H9 (cell line): ENCODE measurements around the gene PPM1G. TPM values are rescaled to one million over a fixed set of nuclear protein-coding genes. Genes with fewer than 3 reads are reported as not detected.

ENCODE experiments used
- DNase-seq: peaks from one replicate; pipeline ENCODE4 v3.0.0-alpha.2; 2017
- H2AFZ ChIP-seq: one replicate; pipeline ENCODE4 v1.6.1; 2013; ENCODE audit warnings: mild to moderate bottlenecking, low read length, control low read depth, moderate library complexity
- H2AK5ac ChIP-seq: 2 replicates; pipeline ENCODE4 v1.6.1; 2013; ENCODE audit warnings: low read length, control low read depth, mixed read lengths; ENCODE audit not compliant: insufficient read length
- H2BK120ac ChIP-seq: one replicate; pipeline ENCODE4 v1.6.1; 2013; ENCODE audit warnings: low read depth, mild to moderate bottlenecking, low read length, control low read depth, inconsistent platforms; ENCODE audit not compliant: poor library complexity, severe bottlenecking
- H2BK12ac ChIP-seq: 2 replicates; pipeline ENCODE4 v1.6.1; 2013; ENCODE audit warnings: low read length, control low read depth, mixed read lengths, low read depth; ENCODE audit not compliant: insufficient read length
- H2BK15ac ChIP-seq: 2 replicates; pipeline ENCODE4 v1.6.1; 2013; ENCODE audit warnings: low read depth, low read length, control low read depth
- H2BK20ac ChIP-seq: one replicate; pipeline ENCODE4 v1.6.1; 2013; ENCODE audit warnings: low read depth, mild to moderate bottlenecking, low read length, control low read depth, inconsistent platforms; ENCODE audit not compliant: poor library complexity, severe bottlenecking
- H2BK5ac ChIP-seq: 2 replicates; pipeline ENCODE4 v1.6.1; 2013; ENCODE audit warnings: low read length, control low read depth, mixed read lengths; ENCODE audit not compliant: insufficient read length
- H3K14ac ChIP-seq: 2 replicates; pipeline ENCODE4 v1.6.1; 2013; ENCODE audit warnings: low read length, control low read depth; ENCODE audit not compliant: insufficient read depth
- H3K18ac ChIP-seq: 2 replicates; pipeline ENCODE4 v1.6.1; 2013; ENCODE audit warnings: low read depth, mild to moderate bottlenecking, mixed read lengths, low read length, control low read depth; ENCODE audit not compliant: insufficient read length
- H3K23ac ChIP-seq: 2 replicates; pipeline ENCODE4 v1.6.1; 2013; ENCODE audit warnings: low read length, control low read depth, mixed read lengths, low read depth; ENCODE audit not compliant: insufficient read length
- H3K23me2 ChIP-seq: 2 replicates; pipeline ENCODE4 v1.6.1; 2013; ENCODE audit warnings: low read depth, mild to moderate bottlenecking, mixed read lengths, low read length, control low read depth; ENCODE audit not compliant: insufficient read length, poor library complexity, severe bottlenecking
- H3K27ac ChIP-seq: 2 replicates; pipeline ENCODE4 v1.5.1; 2013; ENCODE audit warnings: low read length, control low read depth, mixed read lengths, low read depth; ENCODE audit not compliant: insufficient read length
- H3K27me3 ChIP-seq: 2 replicates; pipeline ENCODE4 v1.6.1; 2013; ENCODE audit warnings: low read length, control low read depth, inconsistent platforms; ENCODE audit not compliant: insufficient read depth
- H3K4ac ChIP-seq: 2 replicates; pipeline ENCODE4 v1.6.1; 2013; ENCODE audit warnings: low read depth, mild to moderate bottlenecking, control low read depth, inconsistent platforms, low read length, moderate library complexity
- H3K4me1 ChIP-seq: 2 replicates; pipeline ENCODE4 v1.6.1; 2013; ENCODE audit warnings: low read length, control low read depth, inconsistent platforms; ENCODE audit not compliant: insufficient read depth
- H3K4me2 ChIP-seq: 2 replicates; pipeline ENCODE4 v1.6.1; 2013; ENCODE audit warnings: low read length, control low read depth, mixed read lengths; ENCODE audit not compliant: insufficient read length, insufficient read depth
- H3K56ac ChIP-seq: 2 replicates; pipeline ENCODE4 v1.6.1; 2013; ENCODE audit warnings: low read depth, mild to moderate bottlenecking, mixed read lengths, low read length, control low read depth; ENCODE audit not compliant: insufficient read length
- H3K79me1 ChIP-seq: 2 replicates; pipeline ENCODE4 v1.6.1; 2013; ENCODE audit warnings: low read depth, mild to moderate bottlenecking, moderate library complexity, low read length, control low read depth, inconsistent platforms; ENCODE audit not compliant: insufficient read depth, poor library complexity, severe bottlenecking
- H3K79me2 ChIP-seq: 2 replicates; pipeline ENCODE4 v1.6.1; 2013; ENCODE audit warnings: low read length, control low read depth, inconsistent platforms; ENCODE audit not compliant: insufficient read depth
- H3K9ac ChIP-seq: 2 replicates; pipeline ENCODE4 v1.6.1; 2013; ENCODE audit warnings: low read length, control low read depth, mixed read lengths; ENCODE audit not compliant: insufficient read length; ENCODE audit errors: extremely low read depth
- H3K9me3 ChIP-seq: one replicate; pipeline ENCODE4 v1.6.1; 2013; ENCODE audit warnings: low read depth, low read length, inconsistent platforms; ENCODE audit not compliant: control insufficient read depth
- H3T11ph ChIP-seq: one replicate; pipeline ENCODE4 v1.6.1; 2013; ENCODE audit warnings: mild to moderate bottlenecking, low read length, control low read depth, inconsistent platforms
- H4K20me1 ChIP-seq: one replicate; pipeline ENCODE4 v1.6.1; 2013; ENCODE audit not compliant: control insufficient read depth, insufficient read length, insufficient read depth
- H4K5ac ChIP-seq: 2 replicates; pipeline ENCODE4 v1.6.1; 2013; ENCODE audit warnings: low read depth, mild to moderate bottlenecking, mixed read lengths, low read length, control low read depth; ENCODE audit not compliant: insufficient read length
- H4K8ac ChIP-seq: replicated peaks from 2 replicates; pipeline ENCODE4 v1.6.1; 2013; ENCODE audit warnings: low read length, control low read depth, mixed read lengths, low read depth; ENCODE audit not compliant: insufficient read length
- H4K91ac ChIP-seq: 2 replicates; pipeline ENCODE4 v1.6.1; 2013; ENCODE audit warnings: low read depth, mild to moderate bottlenecking, moderate library complexity, mixed read lengths, low read length, control low read depth; ENCODE audit not compliant: insufficient read length
- H3K27ac Mint-ChIP-seq, 3 experiments: 2 replicates in 2 of 3; 3 replicates in 1 of 3; pipeline ENCODE4 v1.8.0; 2020 to 2021; ENCODE audit warnings: mixed read lengths in 3 of 3, mild to moderate bottlenecking in 1 of 3, moderate library complexity in 1 of 3
- H3K27me3 Mint-ChIP-seq: 2 replicates; pipeline ENCODE4 v1.8.0; 2021; ENCODE audit warnings: low read depth, mild to moderate bottlenecking, moderate library complexity, mixed read lengths
- H3K36me3 Mint-ChIP-seq, 3 experiments: 2 replicates in 2 of 3; 3 replicates in 1 of 3; pipeline ENCODE4 v1.8.0; 2020 to 2021; ENCODE audit warnings: low read depth in 3 of 3, mixed read lengths in 3 of 3; ENCODE audit not compliant: insufficient read depth in 1 of 3
- H3K4me1 Mint-ChIP-seq, 2 experiments: 2 replicates each; pipeline ENCODE4 v1.8.0; 2020; ENCODE audit warnings: mixed read lengths in 2 of 2
- H3K4me3 Mint-ChIP-seq, 2 experiments: 2 replicates in 1 of 2; 3 replicates in 1 of 2; pipeline ENCODE4 v1.8.0; 2020 to 2021; ENCODE audit warnings: mild to moderate bottlenecking in 2 of 2, mixed read lengths in 2 of 2, moderate library complexity in 1 of 2
- H3K9me3 Mint-ChIP-seq, 2 experiments: 2 replicates in 1 of 2; 3 replicates in 1 of 2; pipeline ENCODE4 v1.8.0; 2020; ENCODE audit warnings: mild to moderate bottlenecking in 2 of 2, mixed read lengths in 2 of 2, moderate library complexity in 1 of 2
- CTCF ChIP-seq: fragments of 200-600 bp; sonication (generic); conservative IDR thresholded peaks from 3 replicates; pipeline ENCODE4 v1.8.0; 2021; ENCODE audit warnings: antibody characterized with exemption, mild to moderate bottlenecking
- WGBS: extraction: QIAGEN DNeasy Blood & Tissue Kit; methylation state at CpG from one replicate; pipeline ENCODE4 v1.1.7; 2013; ENCODE audit warnings: missing lambda C conversion rate, low lambda C conversion rate, mixed read lengths; ENCODE audit not compliant: insufficient read length; ENCODE audit errors: extremely low coverage; 5-methylcytosine and 5-hydroxymethylcytosine counted together
- total RNA-seq: library from RNA; stranded (reverse); gene quantifications from 2 replicates; pipeline ENCODE4 v1.2.1, GENCODE V29; 2021

PPM1G gene
- total RNA-seq, 1 experiment from 2014 or later: 146 TPM

GRCh38 chr2:27442920-27443282 lies 33.5 kb upstream of the PPM1G start:
- H3K27me3 ChIP-seq: no peaks in the 10 kb centered on the region
- 0 out of 2 replicates have a peak overlapping the region, but pooled peaks have one; percentile 65 for H3K14ac ChIP-seq
- no peak overlapping the region for H3K56ac ChIP-seq
- Mint-ChIP-seq H3K36me3 (peaks cover 23 to 71% (median 64%) of the 10 kb centered on the region in 3 experiments; a peak in 6 of 7 replicates), H3K9me3 (no peaks in the 10 kb centered on the region), H3K4me3 (peak overlapping the region; percentile 67 to 80), H3K4me1 (peaks cover 13 to 18% of the 10 kb centered on the region in 2 experiments), H3K27me3 (no peaks in the 10 kb centered on the region), H3K27ac (peak overlapping the region in 1 of 3 experiments; percentile 85; a peak in 1 of 7 replicates)
- no peak overlapping the region for H2BK120ac ChIP-seq
- no peak overlapping the region for H3T11ph ChIP-seq
- no peak overlapping the region for H3K27ac ChIP-seq
- H2BK12ac ChIP-seq: no peak overlapping the region
- no peaks in the 10 kb centered on the region for H3K4me1 ChIP-seq
- no peak overlapping the region for H3K4ac ChIP-seq
- peak overlapping the region; percentile 17 for H3K9ac ChIP-seq
- no peak overlapping the region for H2AFZ ChIP-seq
- H4K20me1 ChIP-seq: no peaks in the 10 kb centered on the region
- H3K18ac ChIP-seq: peak overlapping the region; percentile 6
- H2BK20ac ChIP-seq: no peak overlapping the region
- no peak overlapping the region for H2BK5ac ChIP-seq
- no peak overlapping the region for H4K8ac ChIP-seq
- TF ChIP-seq CTCF: no peak
- peaks cover 8% of the 10 kb centered on the region for H3K23me2 ChIP-seq
- H3K4me2 ChIP-seq: peak overlapping the region; percentile 49
- H3K23ac ChIP-seq: no peak overlapping the region
- H3K79me1 ChIP-seq: no peaks in the 10 kb centered on the region
- no peak overlapping the region for H2AK5ac ChIP-seq
- H4K5ac ChIP-seq: no peak overlapping the region
- H3K79me2 ChIP-seq: no peaks in the 10 kb centered on the region
- WGBS: no CpG with 5 or more reads among the region's 6 CpGs
- no peak overlapping the region for H4K91ac ChIP-seq
- H3K9me3 ChIP-seq: no peaks in the 10 kb centered on the region
- peak; percentile 37 for DNase-seq
- H2BK15ac ChIP-seq: no peak overlapping the region
